ENCODE data around the gene PIGN.

The PIGN gene

DNA sequence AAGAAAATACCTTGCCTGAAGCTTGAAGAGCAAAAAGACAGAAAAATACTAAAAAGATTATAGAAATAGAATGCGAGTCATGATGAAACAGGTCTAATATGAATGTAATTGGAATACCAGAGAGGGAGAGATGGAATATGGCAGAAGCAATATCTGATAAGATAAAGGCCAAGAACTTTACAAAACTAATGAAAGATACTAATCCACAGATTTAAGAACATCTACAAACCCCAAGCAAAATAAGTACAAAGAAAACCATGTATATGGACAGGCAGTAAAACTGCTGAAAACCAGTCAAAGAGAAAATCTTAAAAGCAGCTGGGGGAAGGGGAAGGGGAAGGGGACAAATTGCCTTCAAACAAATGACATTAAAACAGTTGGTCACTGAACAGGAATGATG lies 67.0 kb downstream of the PIGN start:
- H3K27me3 Mint-ChIP-seq (ENCODE audit: low read depth) = no peaks in the 10 kb centered on the region
- no peak overlapping the region for H3K4me3 Mint-ChIP-seq
- no peak overlapping the region for H3K27ac Mint-ChIP-seq
- H3K4me1 Mint-ChIP-seq (ENCODE audit: low read depth) = no peaks in the 10 kb centered on the region
- DNase-seq (ENCODE audit: low spot score) = no peak
- H3K36me3 Mint-ChIP-seq (ENCODE audit: low read depth) = peaks cover 6% of the 10 kb centered on the region
- H3K9me3 Mint-ChIP-seq = peaks cover 4% of the 10 kb centered on the region

DNA sequence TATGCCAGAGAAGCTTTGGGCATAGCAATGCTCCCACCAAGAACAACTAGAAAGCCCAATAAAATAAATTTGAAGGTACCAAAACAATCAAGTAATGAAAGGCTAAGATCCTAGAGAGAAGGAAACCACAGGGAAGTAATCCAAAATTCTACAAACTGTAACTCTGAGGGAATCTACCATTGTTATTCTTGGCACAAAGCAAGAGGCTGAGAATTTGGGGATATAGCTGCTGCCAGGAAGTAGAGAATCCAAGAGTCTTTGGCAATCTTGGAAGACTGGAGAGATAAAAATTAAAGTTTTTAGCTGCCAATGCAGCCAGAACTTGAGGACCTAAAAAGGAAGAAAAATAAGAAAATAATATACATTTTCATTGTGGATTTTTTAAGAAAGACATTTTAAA lies 68.5 kb downstream of the PIGN start:
- Mint-ChIP-seq H3K27ac (no peak overlapping the region), H3K9me3 (peaks cover 4% of the 10 kb centered on the region), H3K27me3 (ENCODE audit: low read depth) (no peaks in the 10 kb centered on the region), H3K36me3 (ENCODE audit: low read depth) (peaks cover 6% of the 10 kb centered on the region), H3K4me1 (ENCODE audit: low read depth) (no peaks in the 10 kb centered on the region), H3K4me3 (no peak overlapping the region)
- DNase-seq (ENCODE audit: low spot score) = no peak

DNA sequence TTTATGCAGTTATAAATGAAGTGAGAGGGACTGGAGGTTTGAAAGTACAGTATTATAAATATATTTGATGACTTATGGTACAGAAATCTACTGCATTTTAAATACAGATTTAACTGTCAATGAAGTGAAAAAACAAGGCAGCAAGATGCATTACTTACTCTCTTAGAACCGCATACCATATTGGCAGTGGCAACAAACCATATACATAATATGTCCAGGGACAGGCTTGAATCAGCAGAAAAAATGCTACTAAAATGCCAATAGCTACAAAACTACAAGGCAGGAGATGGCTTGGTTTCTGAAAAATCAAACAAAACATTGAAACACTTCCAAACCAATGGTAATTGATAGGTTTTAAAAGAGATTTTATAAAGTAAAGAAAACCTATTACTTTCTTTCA lies 77.2 kb downstream of the PIGN start:
- Mint-ChIP-seq H3K27me3 (ENCODE audit: low read depth) (no peaks in the 10 kb centered on the region), H3K36me3 (ENCODE audit: low read depth) (peaks cover 4% of the 10 kb centered on the region), H3K4me3 (no peak overlapping the region), H3K4me1 (ENCODE audit: low read depth) (no peaks in the 10 kb centered on the region), H3K27ac (no peak overlapping the region), H3K9me3 (no peaks in the 10 kb centered on the region)
- no peak for DNase-seq (ENCODE audit: low spot score)

DNA sequence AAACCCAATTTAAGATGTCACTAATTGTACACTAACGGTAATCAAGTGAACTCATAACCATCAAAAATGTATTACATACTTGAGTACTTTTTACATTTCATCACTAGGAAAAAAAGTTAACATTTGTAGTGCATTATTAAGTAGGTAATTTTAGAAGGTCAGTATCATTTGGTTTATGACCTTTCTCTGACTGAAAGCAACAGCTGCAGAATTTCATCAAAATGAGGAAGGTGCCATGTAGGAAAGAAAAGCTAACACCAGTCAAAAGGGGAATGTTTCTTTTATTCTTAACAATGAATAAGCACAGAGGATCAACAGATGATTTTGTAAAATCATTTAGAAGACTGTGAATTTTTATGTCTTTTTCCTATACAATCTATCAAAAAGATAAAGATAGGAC lies 79.0 kb downstream of the PIGN start:
- DNase-seq (ENCODE audit: low spot score) = no peak
- Mint-ChIP-seq H3K27me3 (ENCODE audit: low read depth) (no peaks in the 10 kb centered on the region), H3K4me1 (ENCODE audit: low read depth) (peaks cover 2% of the 10 kb centered on the region), H3K4me3 (no peak overlapping the region), H3K27ac (no peak overlapping the region), H3K9me3 (no peaks in the 10 kb centered on the region), H3K36me3 (ENCODE audit: low read depth) (peaks cover 7% of the 10 kb centered on the region)

DNA sequence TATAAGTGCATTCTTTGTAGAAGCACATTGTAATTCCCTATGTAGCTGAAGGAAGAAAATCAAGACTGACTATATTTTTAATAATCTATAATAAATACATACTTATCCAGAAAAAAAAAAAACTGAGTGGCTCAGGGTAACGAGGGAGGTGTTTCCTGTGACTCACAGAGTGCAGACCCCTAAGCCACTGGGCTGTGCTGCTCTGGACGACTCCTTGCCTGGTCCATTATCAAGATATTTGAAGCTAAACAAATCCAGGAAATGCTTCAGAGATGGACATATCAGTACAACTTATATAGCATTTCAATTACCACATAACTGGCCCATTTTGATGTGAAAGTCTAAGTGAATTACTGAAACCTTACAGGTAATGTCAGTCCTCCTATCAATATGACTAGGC lies 80.6 kb downstream of the PIGN start:
- H3K27me3 Mint-ChIP-seq (ENCODE audit: low read depth) = no peaks in the 10 kb centered on the region

DNA sequence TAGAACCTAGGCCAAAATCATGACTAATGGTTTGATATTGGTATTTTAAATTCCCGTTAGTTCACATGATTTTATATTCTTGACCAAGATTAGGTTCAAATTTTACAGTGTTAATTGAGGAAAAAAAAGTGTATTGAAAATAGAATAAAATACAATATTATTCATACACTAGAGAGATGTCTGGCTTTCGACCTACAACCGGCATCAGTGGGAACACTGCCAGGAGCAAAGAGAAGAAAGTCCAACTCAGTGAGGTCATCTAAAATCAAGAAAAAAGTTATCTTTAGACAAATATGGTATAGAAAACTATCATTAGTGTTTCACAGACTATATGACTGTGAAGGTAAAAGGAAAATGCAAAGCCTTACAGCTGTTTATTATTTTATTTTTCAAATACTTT lies 81.5 kb downstream of the PIGN start:
- DNase-seq (ENCODE audit: low spot score) = no peak
- H3K9me3 Mint-ChIP-seq = no peaks in the 10 kb centered on the region
- no peaks in the 10 kb centered on the region for H3K27me3 Mint-ChIP-seq (ENCODE audit: low read depth)
- peaks cover 15% of the 10 kb centered on the region for H3K36me3 Mint-ChIP-seq (ENCODE audit: low read depth)
- H3K4me1 Mint-ChIP-seq (ENCODE audit: low read depth) = peaks cover 14% of the 10 kb centered on the region
- H3K4me3 Mint-ChIP-seq = no peak overlapping the region
- no peak overlapping the region for H3K27ac Mint-ChIP-seq

More for the DNA sequence above, 80.6 kb downstream of the PIGN start:
- Mint-ChIP-seq H3K4me3 (no peak overlapping the region), H3K36me3 (ENCODE audit: low read depth) (peaks cover 12% of the 10 kb centered on the region), H3K9me3 (no peaks in the 10 kb centered on the region), H3K4me1 (ENCODE audit: low read depth) (peaks cover 11% of the 10 kb centered on the region), H3K27ac (no peak overlapping the region)
- DNase-seq (ENCODE audit: low spot score) = no peak

DNA sequence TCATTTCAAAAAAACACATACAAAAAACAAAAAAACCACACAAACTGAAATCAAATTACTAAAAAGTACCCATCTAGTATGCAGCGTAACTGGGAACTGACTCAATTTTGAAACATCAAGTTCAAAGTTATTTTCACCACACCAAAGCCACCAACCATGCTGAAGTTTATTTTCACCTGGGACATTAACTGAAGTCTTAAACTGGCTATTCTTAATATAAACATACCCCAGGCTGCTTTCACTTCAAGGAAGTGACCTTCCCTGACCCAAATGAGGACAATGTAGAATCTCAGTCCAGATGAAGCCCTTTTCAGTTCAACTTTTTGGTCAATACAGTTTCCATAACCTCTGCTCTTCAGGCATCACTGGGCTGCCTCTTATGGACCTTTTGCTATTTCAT lies 84.6 kb downstream of the PIGN start:
- H3K27ac Mint-ChIP-seq = no peak overlapping the region
- peaks cover 11% of the 10 kb centered on the region for H3K9me3 Mint-ChIP-seq
- H3K4me3 Mint-ChIP-seq = no peak overlapping the region
- no peak for DNase-seq (ENCODE audit: low spot score)
- no peaks in the 10 kb centered on the region for H3K27me3 Mint-ChIP-seq (ENCODE audit: low read depth)
- H3K4me1 Mint-ChIP-seq (ENCODE audit: low read depth) = peaks cover 16% of the 10 kb centered on the region
- peaks cover 40% of the 10 kb centered on the region for H3K36me3 Mint-ChIP-seq (ENCODE audit: low read depth)

DNA sequence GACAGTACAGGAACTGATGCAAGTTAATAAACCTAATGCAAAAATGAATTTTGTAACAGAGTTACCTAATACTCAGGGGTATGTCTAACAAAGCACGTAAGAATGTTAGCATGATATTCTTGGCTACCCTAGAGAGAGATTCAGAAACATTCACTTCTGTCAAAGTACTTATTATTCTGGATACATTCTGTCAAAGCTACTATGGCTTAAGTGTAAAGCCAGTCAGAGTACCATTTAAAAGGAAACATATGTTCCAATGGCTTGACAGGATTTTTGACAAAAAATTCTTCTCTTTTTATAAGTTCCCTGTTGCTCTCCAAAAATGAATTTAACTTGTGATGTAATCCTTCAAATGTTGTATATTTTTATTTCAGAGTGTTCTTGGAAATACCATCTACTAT lies 85.5 kb downstream of the PIGN start:
- no peaks in the 10 kb centered on the region for H3K27me3 Mint-ChIP-seq (ENCODE audit: low read depth)
- peaks cover 16% of the 10 kb centered on the region for H3K4me1 Mint-ChIP-seq (ENCODE audit: low read depth)
- no peak overlapping the region for H3K27ac Mint-ChIP-seq
- peaks cover 11% of the 10 kb centered on the region for H3K9me3 Mint-ChIP-seq
- no peak overlapping the region for H3K4me3 Mint-ChIP-seq
- peaks cover 36% of the 10 kb centered on the region for H3K36me3 Mint-ChIP-seq (ENCODE audit: low read depth)
- no peak for DNase-seq (ENCODE audit: low spot score)

DNA sequence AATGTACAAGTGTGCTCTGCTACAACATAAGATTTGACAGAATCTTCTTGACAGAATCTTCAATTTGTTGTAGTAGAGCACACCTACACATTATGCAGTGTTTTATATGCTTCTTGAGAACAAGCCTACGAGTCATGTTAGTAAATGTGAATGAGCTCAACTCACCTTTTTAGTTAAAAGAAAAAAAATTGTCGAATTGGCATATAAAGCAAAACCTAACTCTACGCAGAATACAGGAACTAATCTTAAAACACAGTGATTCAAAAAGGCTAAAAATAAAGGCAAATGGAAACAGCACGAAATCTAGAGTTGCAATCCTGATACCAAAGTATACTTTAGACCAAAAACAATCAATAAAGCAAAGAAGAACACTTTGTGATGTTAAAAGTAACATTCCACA lies 87.9 kb downstream of the PIGN start:
- H3K4me1 Mint-ChIP-seq (ENCODE audit: low read depth) = peaks cover 16% of the 10 kb centered on the region
- no peak overlapping the region for H3K4me3 Mint-ChIP-seq
- peaks cover 11% of the 10 kb centered on the region for H3K9me3 Mint-ChIP-seq
- DNase-seq (ENCODE audit: low spot score) = no peak
- no peak overlapping the region for H3K27ac Mint-ChIP-seq
- H3K36me3 Mint-ChIP-seq (ENCODE audit: low read depth) = peaks cover 40% of the 10 kb centered on the region
- H3K27me3 Mint-ChIP-seq (ENCODE audit: low read depth) = no peaks in the 10 kb centered on the region

DNA sequence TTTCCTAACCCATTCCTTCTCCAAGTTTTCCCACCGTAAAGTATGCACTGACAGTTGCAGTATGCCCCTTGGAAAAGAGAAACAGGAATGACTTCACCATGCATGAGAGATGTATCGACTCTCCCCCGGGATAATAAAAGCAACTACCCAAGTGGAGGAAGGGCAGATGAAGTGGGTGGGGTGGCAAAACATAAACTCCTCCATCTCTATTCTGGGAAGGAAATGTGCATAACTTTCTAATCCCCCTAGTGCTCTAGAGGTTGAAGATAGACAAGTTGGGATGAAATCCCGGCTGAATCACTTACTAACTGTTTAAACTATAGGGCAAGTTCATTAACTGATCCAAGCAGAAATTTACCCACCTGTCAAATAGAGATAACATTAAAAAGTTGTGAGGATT lies 89.2 kb downstream of the PIGN start:
- Mint-ChIP-seq H3K4me1 (ENCODE audit: low read depth) (peaks cover 14% of the 10 kb centered on the region), H3K36me3 (ENCODE audit: low read depth) (peaks cover 37% of the 10 kb centered on the region), H3K27ac (no peak overlapping the region), H3K27me3 (ENCODE audit: low read depth) (no peaks in the 10 kb centered on the region), H3K4me3 (no peak overlapping the region), H3K9me3 (peaks cover 11% of the 10 kb centered on the region)
- DNase-seq (ENCODE audit: low spot score) = no peak

DNA sequence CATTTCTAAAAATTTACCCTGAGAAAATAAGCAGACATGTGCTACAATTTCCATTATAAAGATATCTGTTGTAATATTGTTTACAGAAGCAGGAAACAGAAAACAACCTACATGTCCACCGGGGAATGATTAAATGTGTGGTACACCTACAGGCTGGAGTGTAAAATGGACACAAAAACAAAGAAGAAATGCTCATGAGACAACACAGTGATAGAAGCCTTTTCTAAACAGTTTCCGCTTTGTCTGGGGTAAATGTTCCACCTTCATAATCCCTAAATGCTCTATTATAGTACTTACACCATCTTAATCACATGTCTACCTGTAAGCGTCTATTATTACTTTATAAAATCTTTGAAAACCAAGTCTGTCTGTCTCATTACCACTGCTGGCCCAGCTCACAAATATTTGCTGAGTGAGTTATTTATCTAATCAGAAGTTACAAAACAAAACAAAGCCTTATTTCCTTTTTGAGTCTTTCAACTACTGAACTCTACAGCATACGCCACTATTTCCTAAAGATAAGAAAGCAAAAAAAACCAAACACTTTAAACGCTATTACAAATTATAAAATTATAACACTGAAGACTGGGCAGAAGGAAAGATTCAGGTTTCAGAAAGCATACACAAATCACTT lies 95.3 kb downstream of the PIGN start:
- Mint-ChIP-seq H3K9me3 (no peaks in the 10 kb centered on the region), H3K36me3 (ENCODE audit: low read depth) (peaks cover 16% of the 10 kb centered on the region), H3K27ac (no peak overlapping the region), H3K27me3 (ENCODE audit: low read depth) (no peaks in the 10 kb centered on the region), H3K4me3 (no peak overlapping the region), H3K4me1 (ENCODE audit: low read depth) (peaks cover 7% of the 10 kb centered on the region)
- no peak for DNase-seq (ENCODE audit: low spot score)

DNA sequence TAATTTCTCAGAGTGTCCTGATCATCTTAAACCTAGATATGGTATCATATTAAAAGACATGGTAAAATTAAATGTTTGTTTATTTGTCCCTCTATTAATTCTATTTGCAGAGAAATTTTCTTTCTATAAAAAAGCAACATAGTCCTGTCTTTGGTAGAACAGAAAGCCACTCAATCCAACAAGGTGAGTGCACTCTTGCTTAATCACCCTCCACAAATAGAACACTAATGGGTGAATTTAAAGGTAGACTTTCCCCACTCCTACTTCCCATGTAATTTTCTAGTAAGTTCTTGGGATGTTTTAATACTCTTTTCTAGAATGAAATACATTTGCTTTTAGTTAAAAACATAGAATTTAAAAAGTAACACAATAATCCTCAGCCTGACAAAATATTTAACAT lies 97.7 kb downstream of the PIGN start:
- no peak overlapping the region for H3K27ac Mint-ChIP-seq
- H3K27me3 Mint-ChIP-seq (ENCODE audit: low read depth) = no peaks in the 10 kb centered on the region
- no peak overlapping the region for H3K4me3 Mint-ChIP-seq
- peaks cover 22% of the 10 kb centered on the region for H3K36me3 Mint-ChIP-seq (ENCODE audit: low read depth)
- DNase-seq (ENCODE audit: low spot score) = no peak
- H3K9me3 Mint-ChIP-seq = no peaks in the 10 kb centered on the region
- H3K4me1 Mint-ChIP-seq (ENCODE audit: low read depth) = peaks cover 7% of the 10 kb centered on the region

DNA sequence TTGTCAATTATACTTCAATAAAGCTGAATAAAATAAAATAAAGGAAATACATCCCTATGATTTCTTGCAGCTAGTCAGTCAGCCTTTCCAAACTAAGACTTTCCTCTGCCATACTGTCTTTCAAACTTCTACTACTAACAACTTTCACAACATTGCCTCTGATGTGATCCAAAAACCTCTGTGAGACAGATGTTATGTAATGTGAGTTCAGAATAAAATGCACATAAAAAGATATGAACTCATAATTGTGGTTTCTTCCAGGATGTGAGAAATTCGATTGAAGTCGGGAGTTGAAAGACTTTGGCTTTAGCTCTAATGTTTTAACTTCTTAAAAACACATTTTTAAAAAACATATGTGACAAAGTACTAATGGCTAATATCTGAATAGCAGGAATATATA lies 98.7 kb downstream of the PIGN start:
- peaks cover 22% of the 10 kb centered on the region for H3K36me3 Mint-ChIP-seq (ENCODE audit: low read depth)
- DNase-seq (ENCODE audit: low spot score) = no peak
- H3K27ac Mint-ChIP-seq = no peak overlapping the region
- no peaks in the 10 kb centered on the region for H3K27me3 Mint-ChIP-seq (ENCODE audit: low read depth)
- no peaks in the 10 kb centered on the region for H3K9me3 Mint-ChIP-seq
- peaks cover 7% of the 10 kb centered on the region for H3K4me1 Mint-ChIP-seq (ENCODE audit: low read depth)
- no peak overlapping the region for H3K4me3 Mint-ChIP-seq

DNA sequence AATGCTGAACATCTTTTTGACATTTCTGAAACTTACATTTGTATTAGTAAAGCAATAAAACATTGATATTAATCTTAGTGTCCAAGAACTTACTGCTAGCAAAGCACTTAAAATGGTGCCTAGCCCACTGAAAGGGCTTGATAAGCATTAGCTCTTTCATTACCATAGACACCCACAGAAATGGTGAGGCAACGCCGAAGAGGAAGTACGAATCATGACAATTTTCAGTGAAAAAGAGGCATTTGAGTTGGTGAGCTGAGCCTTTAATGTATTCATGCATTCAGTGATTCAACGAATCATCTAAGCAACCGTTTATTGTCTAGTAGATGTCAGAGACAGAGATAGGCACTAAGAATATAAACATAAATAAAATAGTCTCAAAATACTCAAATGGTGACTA lies 101.1 kb downstream of the PIGN start:
- peaks cover 22% of the 10 kb centered on the region for H3K36me3 Mint-ChIP-seq (ENCODE audit: low read depth)
- no peaks in the 10 kb centered on the region for H3K9me3 Mint-ChIP-seq
- H3K27ac Mint-ChIP-seq = no peak overlapping the region
- no peak for DNase-seq (ENCODE audit: low spot score)
- H3K27me3 Mint-ChIP-seq (ENCODE audit: low read depth) = no peaks in the 10 kb centered on the region
- peaks cover 7% of the 10 kb centered on the region for H3K4me1 Mint-ChIP-seq (ENCODE audit: low read depth)
- no peak overlapping the region for H3K4me3 Mint-ChIP-seq

DNA sequence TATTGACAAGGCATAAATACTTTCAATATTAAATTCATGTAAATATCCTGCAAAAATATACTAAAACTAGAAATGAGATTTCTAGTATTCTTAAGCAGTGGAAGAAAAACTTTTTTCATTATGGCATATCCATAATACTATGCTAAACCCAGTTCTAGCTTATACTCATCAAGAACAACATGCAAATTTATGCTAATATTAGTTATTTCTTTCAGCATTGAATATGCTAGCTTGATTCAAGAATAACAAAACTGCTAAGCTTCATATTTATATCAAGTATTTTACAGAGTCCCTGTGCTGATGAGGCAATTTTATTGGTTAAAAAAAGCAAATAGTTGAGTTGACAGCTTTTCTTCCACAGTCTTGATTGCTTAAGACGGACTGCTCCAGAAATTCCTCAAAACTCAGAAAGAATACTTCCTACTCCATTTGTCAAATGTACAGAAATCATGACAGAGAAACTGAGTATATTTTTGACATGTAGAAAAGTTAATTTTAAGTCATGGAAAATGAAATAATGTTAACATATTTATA lies 105.0 kb downstream of the PIGN start:
- Mint-ChIP-seq H3K9me3 (no peaks in the 10 kb centered on the region), H3K27ac (no peak overlapping the region), H3K4me3 (no peak overlapping the region), H3K36me3 (ENCODE audit: low read depth) (peaks cover 14% of the 10 kb centered on the region), H3K4me1 (ENCODE audit: low read depth) (no peaks in the 10 kb centered on the region), H3K27me3 (ENCODE audit: low read depth) (no peaks in the 10 kb centered on the region)
- no peak for DNase-seq (ENCODE audit: low spot score)
